ENCODE data around the gene ECHS1.

DNA sequence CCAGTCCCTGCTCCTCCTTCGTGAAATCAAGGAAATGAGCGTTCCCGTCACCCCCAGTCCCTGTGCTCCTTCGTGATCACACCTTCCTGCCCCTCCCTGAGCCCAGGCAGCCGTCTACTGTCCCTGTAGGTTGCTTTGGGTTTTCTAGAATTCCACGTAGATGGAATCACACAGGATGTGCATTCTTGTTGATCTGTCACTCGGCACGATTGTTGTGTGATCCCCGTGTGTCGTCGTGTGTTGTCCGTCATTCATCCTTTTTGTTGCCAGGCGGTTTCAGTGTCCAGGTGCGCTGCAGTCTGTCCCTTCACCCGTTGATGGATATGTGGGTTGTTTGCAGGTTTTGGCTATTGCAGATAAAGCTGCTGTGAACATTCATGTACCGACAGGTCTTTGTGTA lies 30.2 kb upstream of the ECHS1 start:
- TF ChIP-seq, protein P1, sequence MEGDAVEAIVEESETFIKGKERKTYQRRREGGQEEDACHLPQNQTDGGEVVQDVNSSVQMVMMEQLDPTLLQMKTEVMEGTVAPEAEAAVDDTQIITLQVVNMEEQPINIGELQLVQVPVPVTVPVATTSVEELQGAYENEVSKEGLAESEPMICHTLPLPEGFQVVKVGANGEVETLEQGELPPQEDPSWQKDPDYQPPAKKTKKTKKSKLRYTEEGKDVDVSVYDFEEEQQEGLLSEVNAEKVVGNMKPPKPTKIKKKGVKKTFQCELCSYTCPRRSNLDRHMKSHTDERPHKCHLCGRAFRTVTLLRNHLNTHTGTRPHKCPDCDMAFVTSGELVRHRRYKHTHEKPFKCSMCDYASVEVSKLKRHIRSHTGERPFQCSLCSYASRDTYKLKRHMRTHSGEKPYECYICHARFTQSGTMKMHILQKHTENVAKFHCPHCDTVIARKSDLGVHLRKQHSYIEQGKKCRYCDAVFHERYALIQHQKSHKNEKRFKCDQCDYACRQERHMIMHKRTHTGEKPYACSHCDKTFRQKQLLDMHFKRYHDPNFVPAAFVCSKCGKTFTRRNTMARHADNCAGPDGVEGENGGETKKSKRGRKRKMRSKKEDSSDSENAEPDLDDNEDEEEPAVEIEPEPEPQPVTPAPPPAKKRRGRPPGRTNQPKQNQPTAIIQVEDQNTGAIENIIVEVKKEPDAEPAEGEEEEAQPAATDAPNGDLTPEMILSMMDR (conservative IDR thresholded peaks at IDR 0.05; ENCODE audit: low read depth in 2 of 2): no peak
- TF ChIP-seq EZH2 (IDR thresholded peaks at IDR 0.05; ENCODE audit: low read depth, unreplicated experiment): no peak
- TF ChIP-seq, protein P2, sequence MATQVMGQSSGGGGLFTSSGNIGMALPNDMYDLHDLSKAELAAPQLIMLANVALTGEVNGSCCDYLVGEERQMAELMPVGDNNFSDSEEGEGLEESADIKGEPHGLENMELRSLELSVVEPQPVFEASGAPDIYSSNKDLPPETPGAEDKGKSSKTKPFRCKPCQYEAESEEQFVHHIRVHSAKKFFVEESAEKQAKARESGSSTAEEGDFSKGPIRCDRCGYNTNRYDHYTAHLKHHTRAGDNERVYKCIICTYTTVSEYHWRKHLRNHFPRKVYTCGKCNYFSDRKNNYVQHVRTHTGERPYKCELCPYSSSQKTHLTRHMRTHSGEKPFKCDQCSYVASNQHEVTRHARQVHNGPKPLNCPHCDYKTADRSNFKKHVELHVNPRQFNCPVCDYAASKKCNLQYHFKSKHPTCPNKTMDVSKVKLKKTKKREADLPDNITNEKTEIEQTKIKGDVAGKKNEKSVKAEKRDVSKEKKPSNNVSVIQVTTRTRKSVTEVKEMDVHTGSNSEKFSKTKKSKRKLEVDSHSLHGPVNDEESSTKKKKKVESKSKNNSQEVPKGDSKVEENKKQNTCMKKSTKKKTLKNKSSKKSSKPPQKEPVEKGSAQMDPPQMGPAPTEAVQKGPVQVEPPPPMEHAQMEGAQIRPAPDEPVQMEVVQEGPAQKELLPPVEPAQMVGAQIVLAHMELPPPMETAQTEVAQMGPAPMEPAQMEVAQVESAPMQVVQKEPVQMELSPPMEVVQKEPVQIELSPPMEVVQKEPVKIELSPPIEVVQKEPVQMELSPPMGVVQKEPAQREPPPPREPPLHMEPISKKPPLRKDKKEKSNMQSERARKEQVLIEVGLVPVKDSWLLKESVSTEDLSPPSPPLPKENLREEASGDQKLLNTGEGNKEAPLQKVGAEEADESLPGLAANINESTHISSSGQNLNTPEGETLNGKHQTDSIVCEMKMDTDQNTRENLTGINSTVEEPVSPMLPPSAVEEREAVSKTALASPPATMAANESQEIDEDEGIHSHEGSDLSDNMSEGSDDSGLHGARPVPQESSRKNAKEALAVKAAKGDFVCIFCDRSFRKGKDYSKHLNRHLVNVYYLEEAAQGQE (IDR thresholded peaks at IDR 0.05; ENCODE audit: unreplicated experiment): no peak

Data from GM23338 (cell line).